GM15510 (cell line): ENCODE data around the gene TBX4.

Source experiments
- POLR2A ChIP-seq: IDR thresholded peaks from 3 replicates; pipeline ENCODE4 v1.6.1; 2011; ENCODE audit warnings: borderline replicate concordance; ENCODE audit not compliant: insufficient read length; ENCODE audit errors: extremely low read depth

Gene TBX4

GRCh38 chr17:61420745-61421398 is 31.4 kb upstream of the TBX4 start:
- no peak for TF ChIP-seq POLR2A

- no peak for TF ChIP-seq POLR2A
Measured at GRCh38 chr17:61421460-61421859, 30.8 kb upstream of the TBX4 start.

- no peak for TF ChIP-seq POLR2A
Measured at GRCh38 chr17:61422116-61422799, 30.0 kb upstream of the TBX4 start.

- no peak for TF ChIP-seq POLR2A
Measured at GRCh38 chr17:61422869-61423268, 29.4 kb upstream of the TBX4 start.

GRCh38 chr17:61423967-61424649 is 28.1 kb upstream of the TBX4 start:
- TF ChIP-seq POLR2A, result no peak

- no peak for TF ChIP-seq POLR2A
Measured at GRCh38 chr17:61425682-61426481, 26.3 kb upstream of the TBX4 start.

- no peak for TF ChIP-seq POLR2A
Measured at GRCh38 chr17:61426482-61427304, 25.5 kb upstream of the TBX4 start.

GRCh38 chr17:61427567-61427966 is 24.7 kb upstream of the TBX4 start:
- TF ChIP-seq POLR2A, result no peak

- no peak for TF ChIP-seq POLR2A
Measured at GRCh38 chr17:61429274-61429673, 22.9 kb upstream of the TBX4 start.

GRCh38 chr17:61431594-61432311 is 20.5 kb upstream of the TBX4 start:
- TF ChIP-seq POLR2A, result no peak

- no peak for TF ChIP-seq POLR2A
Measured at GRCh38 chr17:61436273-61436672, 15.9 kb upstream of the TBX4 start.

- no peak for TF ChIP-seq POLR2A
Measured at GRCh38 chr17:61436995-61437704, 15.1 kb upstream of the TBX4 start.

GRCh38 chr17:61440697-61441096 is 11.5 kb upstream of the TBX4 start:
- no peak for TF ChIP-seq POLR2A

- no peak for TF ChIP-seq POLR2A
Measured at GRCh38 chr17:61442136-61442775, 10.0 kb upstream of the TBX4 start.
